ENCODE data around the gene GASK1B. TPM values are rescaled to one million over a fixed set of nuclear protein-coding genes. Genes with fewer than 3 reads are reported as not detected.

Gene GASK1B
- total RNA-seq, 1 experiment from 2014 or later, result 1.3 TPM

- no TSS peak for BruUV-seq (replicated peaks)
- H3K9me3 ChIP-seq (ENCODE audit: control insufficient read depth in 1 of 2, insufficient read depth in 1 of 2, low read depth in 1 of 2, low read length in 2 of 2), result no peaks in the 10 kb centered on the region
- no peak overlapping the region for H3K4me3 ChIP-seq (replicated peaks in 1 of 2; ENCODE audit: low read depth in 1 of 2, low read length in 2 of 2)
- DNase-seq (ENCODE audit: low read depth, low spot score), result no peak
- no peak overlapping the region for H2AFZ ChIP-seq (ENCODE audit: low read depth, low read length, poor library complexity, severe bottlenecking)
- H3K4me2 ChIP-seq (ENCODE audit: low read length), result no peak overlapping the region
- no peak overlapping the region for H3K9ac ChIP-seq (ENCODE audit: low read length)
- CTCF ChIA-PET, result no interaction called here
- intact Hi-C loops (cut with micrococcal nuclease), result loop anchor here (5.0 kb wide), 1 partner anchor 70 kb away; no protein-coding TSS in a partner anchor
- H3K79me2 ChIP-seq (ENCODE audit: insufficient read depth, low read length), result no peaks in the 10 kb centered on the region
- peaks cover 3 to 38% of the 10 kb centered on the region in 2 experiments; a peak in 2 of 4 replicates for H3K4me1 ChIP-seq (ENCODE audit: control insufficient read depth in 1 of 2, insufficient read depth in 2 of 2, low read length in 2 of 2)
- no peaks in the 10 kb centered on the region for H3K36me3 ChIP-seq (ENCODE audit: control insufficient read depth in 1 of 2, insufficient read depth in 2 of 2, low read length in 2 of 2)
- H3K9me2 ChIP-seq (ENCODE audit: insufficient read depth), result no peaks in the 10 kb centered on the region
- POLR2A ChIA-PET, result no interaction called here
- H4K20me1 ChIP-seq (ENCODE audit: insufficient read depth), result no peaks in the 10 kb centered on the region
- RAD21 ChIA-PET (ENCODE audit: low non-redundant PET in 1 of 2, low total read pairs in 2 of 2, uncharacterized antibody in 2 of 2, unreplicated experiment in 2 of 2), result no interaction called here
- TF ChIP-seq YY1 (IDR thresholded peaks at IDR 0.05; ENCODE audit: extremely low read depth, insufficient replicate concordance, low read depth, low read length) (no peak), JUND (IDR thresholded peaks at IDR 0.05) (no peak), ZBTB33 (IDR thresholded peaks at IDR 0.05; ENCODE audit: extremely low read depth, insufficient replicate concordance, low read length) (no peak), FOSL1 (IDR thresholded peaks at IDR 0.05; ENCODE audit: low read depth) (no peak), TCF7L2 (IDR thresholded peaks at IDR 0.05; ENCODE audit: borderline replicate concordance, extremely low read depth, insufficient read depth, insufficient read length) (no peak), POLR2AphosphoS5 (IDR thresholded peaks at IDR 0.05; ENCODE audit: low read depth, low read length) (no peak), ELF1 (IDR thresholded peaks at IDR 0.05; ENCODE audit: borderline replicate concordance, low read depth) (no peak), EGR1 (IDR thresholded peaks at IDR 0.05; ENCODE audit: low read depth) (no peak), ZFX (IDR thresholded peaks at IDR 0.05) (no peak), RAD21 (IDR thresholded peaks at IDR 0.05; ENCODE audit: low read depth) (no peak), SRF (IDR thresholded peaks at IDR 0.05; ENCODE audit: low read depth) (no peak), CTCF (IDR thresholded peaks at IDR 0.05 in 2 of 3, conservative IDR thresholded peaks at IDR 0.05 in 1 of 3; ENCODE audit: borderline replicate concordance in 1 of 3, insufficient read depth in 1 of 3, low read depth in 2 of 3, low read length in 2 of 3) (no peak), ATF3 (IDR thresholded peaks at IDR 0.05) (no peak), REST (IDR thresholded peaks at IDR 0.05; ENCODE audit: low read depth) (no peak), SP1 (IDR thresholded peaks at IDR 0.05; ENCODE audit: low read depth) (no peak), ZNF274 (IDR thresholded peaks at IDR 0.05; ENCODE audit: low read depth, low read length) (no peak), CEBPB (IDR thresholded peaks at IDR 0.05; ENCODE audit: low read depth) (no peak)
- TF ChIP-seq, protein P1, sequence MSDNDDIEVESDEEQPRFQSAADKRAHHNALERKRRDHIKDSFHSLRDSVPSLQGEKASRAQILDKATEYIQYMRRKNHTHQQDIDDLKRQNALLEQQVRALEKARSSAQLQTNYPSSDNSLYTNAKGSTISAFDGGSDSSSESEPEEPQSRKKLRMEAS (IDR thresholded peaks at IDR 0.05), result no peak
- ATAC-seq, result no peak
- no peaks in the 10 kb centered on the region for H3K27me3 ChIP-seq (ENCODE audit: insufficient read depth, low read length)
- no peak overlapping the region for H3K27ac ChIP-seq (ENCODE audit: low read depth, low read length)
Measured at GRCh38 chr4:158162631-158163030, 10.2 kb downstream of the GASK1B start.

All from HCT116 (cell line).